IMR-90 (cell line): ENCODE data around the gene ST3GAL4. TPM values are rescaled to one million over a fixed set of nuclear protein-coding genes. Genes with fewer than 3 reads are reported as not detected.

Experiments
- ATAC-seq: fragments of 200-7000 bp; cut with Tn5 transposase; 2 replicates; pipeline ENCODE4 v1.9.1; 2020; ENCODE audit warnings: low read depth, mild to moderate bottlenecking, moderate library complexity
- BruUV-seq: library from RNA; stranded (reverse); fragments of 400-500 nt; replicated peaks from 2 replicates; lab custom pipeline; 2021; lab: Mats Ljungman, UMichigan
- CTCF ChIA-PET: fragments of 300-600 bp; formaldehyde crosslinking; extraction: SDS; loops from one replicate; lab custom pipeline; 2021; ENCODE audit warnings: antibody characterized with exemption; lab: Yijun Ruan, JAX
- POLR2A ChIA-PET: fragments of 300-600 bp; sonication (Branson Sonifier 250); formaldehyde crosslinking; loops from one replicate; lab custom pipeline; 2022; ENCODE audit warnings: antibody characterized with exemption; ENCODE audit not compliant: unreplicated experiment; lab: Charles Lee
- DNase-seq: peaks from one replicate; pipeline ENCODE4 v3.0.0; 2013
- H2AFZ ChIP-seq: replicated peaks from 2 replicates; pipeline ENCODE3; 2013; ENCODE audit warnings: low read length, mild to moderate bottlenecking; ENCODE audit not compliant: poor library complexity
- H2AK5ac ChIP-seq: 2 replicates; pipeline ENCODE4 v1.6.1; 2013; ENCODE audit warnings: low read depth, low read length, inconsistent platforms
- H2AK9ac ChIP-seq: replicated peaks from 2 replicates; pipeline ENCODE3; 2013; ENCODE audit warnings: mild to moderate bottlenecking, low read depth, low read length, moderate library complexity; ENCODE audit not compliant: poor library complexity
- H2BK120ac ChIP-seq: 2 replicates; pipeline ENCODE4 v1.6.1; 2013; ENCODE audit warnings: low read depth, low read length, inconsistent platforms
- H2BK15ac ChIP-seq: 3 replicates; pipeline ENCODE4 v1.6.1; 2013; ENCODE audit warnings: low read depth, low read length, inconsistent platforms
- H2BK20ac ChIP-seq: 2 replicates; pipeline ENCODE4 v1.6.1; 2013; ENCODE audit warnings: low read depth, mild to moderate bottlenecking, inconsistent platforms, low read length, moderate library complexity
- H2BK5ac ChIP-seq: 2 replicates; pipeline ENCODE4 v1.6.1; 2013; ENCODE audit warnings: mild to moderate bottlenecking, low read depth, low read length, inconsistent platforms; ENCODE audit not compliant: poor library complexity, severe bottlenecking
- H3K14ac ChIP-seq: replicated peaks from 2 replicates; pipeline ENCODE4 v1.6.1; 2013; ENCODE audit warnings: low read depth, low read length, inconsistent platforms
- H3K18ac ChIP-seq: 2 replicates; pipeline ENCODE4 v1.6.1; 2013; ENCODE audit warnings: low read depth, low read length, control low read depth
- H3K23ac ChIP-seq: 2 replicates; pipeline ENCODE4 v1.6.1; 2013; ENCODE audit warnings: low read depth, low read length, inconsistent platforms
- H3K27ac ChIP-seq: 2 replicates; pipeline ENCODE4 v1.5.1; 2013; ENCODE audit warnings: mild to moderate bottlenecking, control low read depth, low read length; ENCODE audit not compliant: insufficient read depth
- H3K27me3 ChIP-seq: 2 replicates; pipeline ENCODE4 v1.6.1; 2013; ENCODE audit warnings: low read length; ENCODE audit not compliant: control insufficient read depth, insufficient read depth
- H3K36me3 ChIP-seq: 2 replicates; pipeline ENCODE4 v1.6.1; 2013; ENCODE audit warnings: low read length, mixed read lengths; ENCODE audit not compliant: control insufficient read depth, insufficient read depth
- H3K4ac ChIP-seq: 2 replicates; pipeline ENCODE4 v1.6.1; 2013; ENCODE audit warnings: low read depth, low read length, inconsistent platforms
- H3K4me1 ChIP-seq: 2 replicates; pipeline ENCODE4 v1.6.1; 2013; ENCODE audit warnings: low read length, mixed read lengths; ENCODE audit not compliant: control insufficient read depth, insufficient read depth
- H3K4me2 ChIP-seq: 2 replicates; pipeline ENCODE4 v1.6.1; 2013; ENCODE audit warnings: low read depth, mild to moderate bottlenecking, control low read depth, low read length, moderate library complexity
- H3K4me3 ChIP-seq: 2 replicates; pipeline ENCODE4 v1.5.1; 2013; ENCODE audit warnings: low read depth, mild to moderate bottlenecking, control low read depth, low read length, moderate library complexity; ENCODE audit not compliant: insufficient read depth
- H3K56ac ChIP-seq: 2 replicates; pipeline ENCODE4 v1.6.1; 2013; ENCODE audit warnings: low read length, inconsistent platforms; ENCODE audit not compliant: insufficient read depth; ENCODE audit errors: extremely low read depth
- H3K79me1 ChIP-seq, 2 experiments: 2 replicates each; pipeline ENCODE4 v1.6.1; 2013; ENCODE audit warnings: low read length in 2 of 2, inconsistent platforms in 1 of 2, low read depth in 1 of 2
- H3K9ac ChIP-seq: 2 replicates; pipeline ENCODE4 v1.6.1; 2013; ENCODE audit warnings: low read depth, low read length, control low read depth
- H3K9me1 ChIP-seq: 2 replicates; pipeline ENCODE4 v1.6.1; 2013; ENCODE audit warnings: low read length, inconsistent platforms; ENCODE audit not compliant: insufficient read depth
- H3K9me3 ChIP-seq: 2 replicates; pipeline ENCODE4 v1.6.1; 2013; ENCODE audit warnings: low read length; ENCODE audit not compliant: control insufficient read depth, insufficient read depth
- H4K20me1 ChIP-seq: 2 replicates; pipeline ENCODE4 v1.6.1; 2013; ENCODE audit warnings: low read length, inconsistent platforms; ENCODE audit not compliant: insufficient read depth
- H4K5ac ChIP-seq: 2 replicates; pipeline ENCODE4 v1.6.1; 2013; ENCODE audit warnings: mild to moderate bottlenecking, low read depth, low read length, control low read depth
- H4K8ac ChIP-seq, 2 experiments: 2 replicates each; pipeline ENCODE4 v1.6.1; 2013; ENCODE audit warnings: low read depth in 2 of 2, low read length in 2 of 2, control low read depth in 1 of 2, inconsistent platforms in 1 of 2
- H4K91ac ChIP-seq: 2 replicates; pipeline ENCODE4 v1.6.1; 2013; ENCODE audit warnings: low read depth, low read length, inconsistent platforms; ENCODE audit not compliant: insufficient read depth
- CEBPB ChIP-seq: IDR thresholded peaks from 2 replicates; pipeline ENCODE4 v1.6.1; 2012; ENCODE audit warnings: low read depth, low read length, improper control_type of control experiment
- FOS ChIP-seq: fragments of 150-350 bp; IDR thresholded peaks from 2 replicates; pipeline ENCODE4 v1.6.1; 2016; ENCODE audit warnings: low read depth, low read length
- MXI1 ChIP-seq: IDR thresholded peaks from 2 replicates; pipeline ENCODE4 v1.6.1; 2012; ENCODE audit warnings: low read depth, mild to moderate bottlenecking, low read length, moderate library complexity, borderline replicate concordance
- POLR2A ChIP-seq: IDR thresholded peaks from 2 replicates; pipeline ENCODE4 v1.6.1; 2012; ENCODE audit warnings: mild to moderate bottlenecking, low read depth, low read length
- RAD21 ChIP-seq: IDR thresholded peaks from 2 replicates; pipeline ENCODE4 v1.6.1; 2012; ENCODE audit warnings: low read length, improper control_type of control experiment
- dilution Hi-C: fragments of 300-500 bp; cut with HindIII; formaldehyde crosslinking; loops from one replicate; pipeline ENCODE4 v1.14.3; 2018; ENCODE audit warnings: low sequenced_read_pairs; ENCODE audit not compliant: unreplicated experiment
- in situ Hi-C: fragments of 300-500 bp; cut with MboI; formaldehyde crosslinking; loops from 3 replicates; pipeline ENCODE4 v1.14.3; 2019; ENCODE audit warnings: low sequenced_read_pairs, inconsistent platforms, mixed read lengths
- intact Hi-C: fragments of 100-400 bp; cut with micrococcal nuclease; formaldehyde crosslinking; loops from 2 replicates; pipeline ENCODE4 v1.10.0; 2022
- polyA plus RNA-seq, 3 experiments: library from polyadenylated mRNA; depleted of rRNA; stranded (reverse); fragments of >200 nt; gene quantifications; 2 replicates each; pipeline ENCODE4 v1.2.3, GENCODE V29; 2012; ENCODE audit warnings: low replicate concordance in 1 of 3
- total RNA-seq: library from RNA; depleted of rRNA; stranded (reverse); fragments of >200 nt; gene quantifications from 2 replicates; pipeline ENCODE4 v1.2.3, GENCODE V29; 2012

The ST3GAL4 gene
- total and polyA plus RNA-seq, 2 of the 4 experiments (the other 2 are of a cell fraction), result 17.0 to 19.7 TPM

GRCh38 chr11:126400019-126400418 is 44.5 kb downstream of the ST3GAL4 start:
- Histone ChIP-seq H3K4me3 (no peak overlapping the region), H3K27ac (no peak overlapping the region), H3K18ac (no peak overlapping the region), H2BK120ac (no peak overlapping the region), H4K8ac (no peak overlapping the region), H3K4ac (no peak overlapping the region), H2BK5ac (no peak overlapping the region), H3K4me2 (no peak overlapping the region), H2BK20ac (no peak overlapping the region), H2BK15ac (no peak overlapping the region), H3K23ac (no peak overlapping the region), H4K5ac (no peak overlapping the region), H4K20me1 (no peaks in the 10 kb centered on the region), H3K9me1 (peaks cover 7% of the 10 kb centered on the region), H3K9ac (no peak overlapping the region), H2AFZ (no peak overlapping the region), H3K4me1 (peaks cover 8% of the 10 kb centered on the region; the same call in 1 of the 2 replicates), H2AK9ac (no peak overlapping the region), H4K91ac (no peak overlapping the region), H3K79me1 (peaks cover 8 to 11% of the 10 kb centered on the region in 2 experiments; a peak in 3 of 4 replicates), H2AK5ac (no peak overlapping the region), H3K56ac (no peak overlapping the region), H3K36me3 (no peaks in the 10 kb centered on the region), H3K14ac (no peak overlapping the region), H3K27me3 (no peaks in the 10 kb centered on the region), H3K9me3 (peaks cover 3% of the 10 kb centered on the region; the same call in 1 of the 2 replicates)
- intact Hi-C loops, result no loop called here
- ChIA-PET POLR2A (no interaction called here), CTCF (no interaction called here)
- BruUV-seq, result no TSS peak
- ATAC-seq (no peak), DNase-seq (no peak)
- in situ Hi-C loops, result no loop called here
- TF ChIP-seq MXI1 (no peak), RAD21 (no peak), FOS (no peak), CEBPB (no peak), POLR2A (no peak)
- dilution Hi-C loops, result no loop called here
